ENCODE results near the gene KRR1.

Gene KRR1

GRCh38 chr12:75483431-75483830 is 28.0 kb downstream of the KRR1 start:
- TF ChIP-seq, protein P1, sequence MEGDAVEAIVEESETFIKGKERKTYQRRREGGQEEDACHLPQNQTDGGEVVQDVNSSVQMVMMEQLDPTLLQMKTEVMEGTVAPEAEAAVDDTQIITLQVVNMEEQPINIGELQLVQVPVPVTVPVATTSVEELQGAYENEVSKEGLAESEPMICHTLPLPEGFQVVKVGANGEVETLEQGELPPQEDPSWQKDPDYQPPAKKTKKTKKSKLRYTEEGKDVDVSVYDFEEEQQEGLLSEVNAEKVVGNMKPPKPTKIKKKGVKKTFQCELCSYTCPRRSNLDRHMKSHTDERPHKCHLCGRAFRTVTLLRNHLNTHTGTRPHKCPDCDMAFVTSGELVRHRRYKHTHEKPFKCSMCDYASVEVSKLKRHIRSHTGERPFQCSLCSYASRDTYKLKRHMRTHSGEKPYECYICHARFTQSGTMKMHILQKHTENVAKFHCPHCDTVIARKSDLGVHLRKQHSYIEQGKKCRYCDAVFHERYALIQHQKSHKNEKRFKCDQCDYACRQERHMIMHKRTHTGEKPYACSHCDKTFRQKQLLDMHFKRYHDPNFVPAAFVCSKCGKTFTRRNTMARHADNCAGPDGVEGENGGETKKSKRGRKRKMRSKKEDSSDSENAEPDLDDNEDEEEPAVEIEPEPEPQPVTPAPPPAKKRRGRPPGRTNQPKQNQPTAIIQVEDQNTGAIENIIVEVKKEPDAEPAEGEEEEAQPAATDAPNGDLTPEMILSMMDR (IDR thresholded peaks at IDR 0.05; ENCODE audit: low read depth, low read length): no peak
- no peak for DNase-seq (ENCODE audit: extremely low read depth, low read depth)

- DNase-seq (ENCODE audit: extremely low read depth, low read depth): no peak
- TF ChIP-seq, protein P1 (IDR thresholded peaks at IDR 0.05; ENCODE audit: low read depth, low read length): no peak
These were observed 28.8 kb downstream of the KRR1 start for GRCh38 chr12:75482646-75483045.

DNA sequence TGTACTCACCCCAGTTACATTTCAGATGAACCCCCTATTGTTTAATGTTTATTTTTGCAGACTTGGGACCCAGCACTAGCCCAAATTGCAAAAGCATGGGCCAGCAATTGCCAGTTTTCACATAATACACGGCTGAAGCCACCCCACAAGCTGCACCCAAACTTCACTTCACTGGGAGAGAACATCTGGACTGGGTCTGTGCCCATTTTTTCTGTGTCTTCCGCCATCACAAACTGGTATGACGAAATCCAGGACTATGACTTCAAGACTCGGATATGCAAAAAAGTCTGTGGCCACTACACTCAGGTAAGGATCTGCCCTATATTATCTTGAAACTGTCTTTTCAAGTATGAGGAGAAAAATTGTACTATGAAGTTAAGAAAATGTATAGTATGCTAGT is 29.6 kb downstream of the KRR1 start:
- TF ChIP-seq, protein P1 (IDR thresholded peaks at IDR 0.05; ENCODE audit: low read depth, low read length): no peak
- no peak for DNase-seq (ENCODE audit: extremely low read depth, low read depth)

GRCh38 chr12:75481013-75481705 is 30.2 kb downstream of the KRR1 start:
- DNase-seq (ENCODE audit: extremely low read depth, low read depth): no peak

DNA sequence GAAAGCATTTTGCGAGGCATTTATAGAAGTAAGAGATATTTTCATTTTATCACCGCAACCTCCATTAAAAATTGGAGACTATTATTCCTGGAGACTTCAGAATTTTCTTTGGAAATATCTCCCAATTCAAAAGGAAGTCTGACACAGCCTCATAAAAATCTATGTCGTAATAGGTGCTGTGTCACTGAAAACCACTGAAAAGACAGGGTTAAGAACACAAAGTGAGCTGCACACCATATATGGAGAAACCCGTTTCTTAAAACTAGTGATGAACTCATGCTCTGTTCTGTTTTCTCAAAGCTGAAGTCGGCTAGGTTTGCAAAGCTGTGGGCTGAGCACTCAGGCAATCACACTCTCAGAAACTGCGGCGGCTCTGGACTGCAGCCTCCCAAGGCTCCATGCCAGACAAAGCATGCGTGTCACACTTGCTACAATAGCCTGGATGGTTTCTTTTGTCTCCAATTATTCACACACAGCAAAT is 30.9 kb downstream of the KRR1 start, which contains the start of gene GLIPR1:
Gene GLIPR1, plus strand, starts transcription at position 287 of the 481 bp plus-strand sequence. Its CDS starts 126 bp downstream, at position 413.
- DNase-seq (ENCODE audit: extremely low read depth, low read depth): peak; percentile 95
- TF ChIP-seq, protein P1 (IDR thresholded peaks at IDR 0.05; ENCODE audit: low read depth, low read length): no peak

More at GRCh38 chr12:75481013-75481705, 30.2 kb downstream of the KRR1 start:
- TF ChIP-seq, protein P1 (IDR thresholded peaks at IDR 0.05; ENCODE audit: low read depth, low read length): no peak

DNA sequence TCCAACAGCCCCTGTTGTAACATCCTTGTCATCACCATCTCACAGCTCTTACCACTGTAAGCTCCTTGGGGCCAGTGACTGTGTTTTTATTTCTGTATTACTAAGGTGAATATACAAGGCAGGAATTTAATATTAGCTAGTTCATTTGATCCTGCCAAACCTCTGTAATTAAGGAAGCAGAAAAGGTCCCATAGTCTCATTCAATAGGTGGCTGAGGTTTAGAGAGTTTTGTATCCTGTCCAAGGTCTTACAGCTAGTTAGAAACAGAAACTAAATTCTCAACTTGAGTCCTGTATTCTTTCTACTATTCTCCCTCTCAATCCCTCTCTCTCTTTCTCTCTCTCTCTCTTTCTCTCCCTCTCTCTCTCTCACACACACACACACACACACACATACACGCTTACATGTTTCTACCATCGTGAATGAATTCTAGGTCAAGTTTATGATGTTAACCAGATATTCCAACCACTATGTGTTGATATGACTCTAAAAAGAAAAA is 31.4 kb downstream of the KRR1 start:
- TF ChIP-seq, protein P1 (IDR thresholded peaks at IDR 0.05; ENCODE audit: low read depth, low read length): no peak
- DNase-seq (ENCODE audit: extremely low read depth, low read depth): no peak

DNA sequence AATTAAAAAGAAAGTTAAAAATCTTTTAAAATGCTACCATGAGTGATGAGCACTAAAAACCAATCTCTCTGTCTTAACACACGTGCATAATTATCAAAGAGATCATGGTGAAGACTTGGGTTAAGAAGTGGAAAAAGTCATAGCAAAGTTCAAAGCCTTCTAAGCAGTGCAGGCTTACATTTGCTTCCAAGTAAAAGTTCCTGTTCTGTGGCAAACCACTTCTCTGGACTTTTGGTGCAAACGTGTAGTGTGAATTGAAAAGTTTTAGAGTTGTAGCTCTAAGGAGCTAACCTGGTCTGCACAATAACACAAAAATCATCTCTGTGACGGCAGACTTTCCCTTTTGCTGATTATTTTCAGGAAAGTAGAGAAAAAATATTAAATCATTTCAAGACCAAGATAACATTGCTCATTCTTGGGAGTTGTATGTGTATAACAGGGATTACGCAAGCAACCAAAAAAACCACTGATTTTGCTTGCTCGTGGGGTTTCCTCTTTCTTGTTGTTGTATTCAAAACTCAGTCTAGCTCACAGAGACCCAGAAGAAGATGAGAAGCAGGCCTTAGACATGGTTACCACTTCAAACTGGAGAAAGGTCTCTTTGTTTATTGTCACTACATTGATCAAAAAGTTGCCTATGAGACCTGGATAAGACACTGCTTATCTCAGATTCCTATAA is 33.2 kb downstream of the KRR1 start:
- TF ChIP-seq, protein P1 (IDR thresholded peaks at IDR 0.05; ENCODE audit: low read depth, low read length): no peak
- DNase-seq (ENCODE audit: extremely low read depth, low read depth): no peak

All from AG09319 (cell line).